Keratinocyte (primary cell): ENCODE measurements around the gene SIPA1L3.

Experiments used
- EZH2 ChIP-seq: IDR thresholded peaks from one replicate; pipeline ENCODE4 v1.6.1; 2012; ENCODE audit warnings: inconsistent platforms, mild to moderate bottlenecking, low read length, moderate library complexity
- TF ChIP-seq, protein P1 (sequence below), 3 experiments: IDR thresholded peaks in 1 of 3; conservative IDR thresholded peaks in 1 of 3; optimal IDR thresholded peaks in 1 of 3; 2 replicates in 2 of 3; 3 replicates in 1 of 3; pipeline versions ENCODE3 to v1.5.1; 2011; ENCODE audit warnings: low read length in 3 of 3, mild to moderate bottlenecking in 3 of 3, moderate library complexity in 2 of 3, control low read depth in 1 of 3, inconsistent platforms in 1 of 3; ENCODE audit not compliant: insufficient read depth in 2 of 3; ENCODE audit errors: extremely low read depth in 1 of 3

DNA sequence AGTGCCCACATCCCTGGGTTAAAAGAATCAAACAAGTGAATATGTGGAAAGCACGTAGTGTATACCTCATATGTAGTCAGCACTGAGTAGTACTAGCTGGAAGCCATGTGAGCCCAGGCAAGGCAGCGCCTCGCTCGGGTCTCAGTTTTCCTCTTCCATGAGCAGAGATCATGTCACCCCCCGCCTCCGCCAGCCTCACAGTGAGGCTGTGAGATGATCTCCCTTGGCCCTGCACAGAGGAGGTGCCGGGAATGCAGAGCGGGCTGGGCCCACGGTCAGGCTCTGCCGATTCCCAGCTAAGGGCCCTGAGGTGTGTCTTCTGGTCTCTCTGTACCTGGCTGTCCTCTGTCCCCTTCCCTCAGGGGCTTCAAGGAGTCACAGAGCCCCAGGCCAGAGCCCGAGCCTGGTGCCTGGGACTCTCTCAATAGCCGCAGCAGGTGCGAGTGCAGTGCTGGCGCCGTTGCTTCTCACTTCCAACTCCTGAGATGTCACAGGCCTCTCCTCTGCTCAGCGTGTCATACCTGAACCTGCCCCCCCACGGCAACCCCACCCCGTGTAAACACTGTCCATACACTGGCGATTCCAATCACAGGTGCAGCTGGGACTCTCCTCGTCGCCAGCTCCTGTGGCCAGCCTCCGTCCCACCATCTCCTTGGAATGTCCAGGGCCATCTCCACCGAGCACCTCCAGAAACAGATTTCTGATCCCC is 290.1 kb downstream of the SIPA1L3 start:
- no peak for TF ChIP-seq EZH2
- TF ChIP-seq, protein P1, sequence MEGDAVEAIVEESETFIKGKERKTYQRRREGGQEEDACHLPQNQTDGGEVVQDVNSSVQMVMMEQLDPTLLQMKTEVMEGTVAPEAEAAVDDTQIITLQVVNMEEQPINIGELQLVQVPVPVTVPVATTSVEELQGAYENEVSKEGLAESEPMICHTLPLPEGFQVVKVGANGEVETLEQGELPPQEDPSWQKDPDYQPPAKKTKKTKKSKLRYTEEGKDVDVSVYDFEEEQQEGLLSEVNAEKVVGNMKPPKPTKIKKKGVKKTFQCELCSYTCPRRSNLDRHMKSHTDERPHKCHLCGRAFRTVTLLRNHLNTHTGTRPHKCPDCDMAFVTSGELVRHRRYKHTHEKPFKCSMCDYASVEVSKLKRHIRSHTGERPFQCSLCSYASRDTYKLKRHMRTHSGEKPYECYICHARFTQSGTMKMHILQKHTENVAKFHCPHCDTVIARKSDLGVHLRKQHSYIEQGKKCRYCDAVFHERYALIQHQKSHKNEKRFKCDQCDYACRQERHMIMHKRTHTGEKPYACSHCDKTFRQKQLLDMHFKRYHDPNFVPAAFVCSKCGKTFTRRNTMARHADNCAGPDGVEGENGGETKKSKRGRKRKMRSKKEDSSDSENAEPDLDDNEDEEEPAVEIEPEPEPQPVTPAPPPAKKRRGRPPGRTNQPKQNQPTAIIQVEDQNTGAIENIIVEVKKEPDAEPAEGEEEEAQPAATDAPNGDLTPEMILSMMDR (optimal IDR thresholded peaks at IDR 0.05 in 1 of 3, IDR thresholded peaks at IDR 0.05 in 1 of 3, conservative IDR thresholded peaks at IDR 0.05 in 1 of 3; ENCODE audit: extremely low read depth in 1 of 3, insufficient read depth in 2 of 3, low read length in 3 of 3) = no peak
